Stimulated activated memory B cell treated with anti-CD40 and anti-IgM and Interleukin-4, amounts not matched to agents 10 μg/mL and 1 μg/mL and 100 μg/mL, for 72 hours (primary cell): ENCODE measurements around the gene AHNAK.

Experiments used
- ATAC-seq: fragments of 150-1000 bp; cut with Tn5 transposase; 2 replicates; pipeline ENCODE4 v1.10.0; 2021
- H3K27ac Mint-ChIP-seq: one replicate; pipeline ENCODE4 v1.8.0; 2022; ENCODE audit warnings: mild to moderate bottlenecking, mixed read lengths
- H3K27me3 Mint-ChIP-seq: one replicate; pipeline ENCODE4 v1.8.0; 2022; ENCODE audit warnings: mixed read lengths
- H3K36me3 Mint-ChIP-seq: one replicate; pipeline ENCODE4 v1.8.0; 2022; ENCODE audit warnings: mixed read lengths
- H3K4me1 Mint-ChIP-seq: one replicate; pipeline ENCODE4 v1.8.0; 2022; ENCODE audit warnings: mixed read lengths
- H3K4me3 Mint-ChIP-seq: one replicate; pipeline ENCODE4 v1.8.0; 2022; ENCODE audit warnings: mild to moderate bottlenecking, moderate library complexity, mixed read lengths
- H3K9me3 Mint-ChIP-seq: one replicate; pipeline ENCODE4 v1.8.0; 2022; ENCODE audit warnings: mixed read lengths

AHNAK gene

GRCh38 chr11:62418136-62418535 lies 128.5 kb downstream of the AHNAK start:
- no peak overlapping the region for H3K27ac Mint-ChIP-seq
- ATAC-seq = no peak
- peaks cover 9% of the 10 kb centered on the region for H3K27me3 Mint-ChIP-seq
- no peaks in the 10 kb centered on the region for H3K36me3 Mint-ChIP-seq
- no peaks in the 10 kb centered on the region for H3K9me3 Mint-ChIP-seq
- no peaks in the 10 kb centered on the region for H3K4me1 Mint-ChIP-seq
- H3K4me3 Mint-ChIP-seq = no peak overlapping the region

DNA sequence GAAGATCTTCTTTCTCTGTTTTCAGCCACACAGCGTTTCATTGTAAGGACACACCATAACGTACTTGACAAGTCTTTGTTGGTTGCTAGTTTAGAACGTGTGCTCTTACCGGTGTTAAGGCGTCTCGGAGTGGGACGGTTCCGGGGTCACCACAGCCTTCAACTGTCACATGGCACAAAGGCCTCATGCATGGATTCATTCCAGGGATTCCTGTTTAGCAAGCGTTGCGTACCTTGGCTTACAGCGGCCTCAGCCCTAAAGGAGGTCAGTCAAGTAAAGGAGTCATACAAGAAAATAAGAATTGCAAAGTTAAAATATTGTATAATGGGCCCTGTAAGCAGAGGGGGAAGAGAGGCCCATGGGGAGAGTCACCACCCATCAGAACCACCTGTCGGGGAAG lies 130.0 kb downstream of the AHNAK start:
- Mint-ChIP-seq H3K27me3 (peaks cover 9% of the 10 kb centered on the region), H3K9me3 (no peaks in the 10 kb centered on the region), H3K27ac (no peak overlapping the region), H3K36me3 (no peaks in the 10 kb centered on the region), H3K4me1 (no peaks in the 10 kb centered on the region), H3K4me3 (no peak overlapping the region)
- ATAC-seq = no peak

DNA sequence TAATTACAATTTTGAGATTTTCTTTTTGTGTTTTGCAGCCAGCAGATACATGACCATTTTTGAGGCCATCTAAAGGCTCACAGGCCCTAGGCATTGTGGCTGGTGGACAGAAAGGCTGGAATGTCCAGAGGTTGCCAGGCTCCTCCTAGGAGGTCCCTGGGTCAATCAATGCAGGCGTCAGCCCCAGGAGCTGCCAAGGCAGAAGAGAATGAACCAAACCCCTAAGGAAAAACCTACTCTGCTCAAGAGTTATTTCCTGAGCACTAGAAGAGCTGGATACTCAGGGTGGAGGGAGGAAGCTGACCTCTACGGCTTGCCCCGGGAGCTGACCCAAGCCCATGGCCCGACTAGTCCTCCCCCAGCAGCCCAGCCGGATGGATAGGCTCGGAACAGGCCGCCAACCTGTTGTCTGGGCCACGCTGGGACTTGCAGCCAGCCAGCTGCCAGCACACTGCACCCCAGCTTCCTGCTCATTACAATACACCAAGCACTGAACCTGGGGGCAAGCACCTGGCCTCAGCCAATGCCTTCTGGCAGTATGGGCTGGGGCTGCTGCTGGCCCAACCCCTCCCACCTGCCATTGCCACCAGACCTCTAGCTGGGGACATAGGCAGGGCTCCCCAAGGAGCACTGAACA lies 133.4 kb downstream of the AHNAK start:
- ATAC-seq = no peak
- H3K27me3 Mint-ChIP-seq = peaks cover 18% of the 10 kb centered on the region
- H3K36me3 Mint-ChIP-seq = no peaks in the 10 kb centered on the region
- no peaks in the 10 kb centered on the region for H3K9me3 Mint-ChIP-seq
- no peaks in the 10 kb centered on the region for H3K4me1 Mint-ChIP-seq
- H3K27ac Mint-ChIP-seq = no peak overlapping the region
- no peak overlapping the region for H3K4me3 Mint-ChIP-seq

- Mint-ChIP-seq H3K36me3 (no peaks in the 10 kb centered on the region), H3K27me3 (peaks cover 18% of the 10 kb centered on the region), H3K4me3 (no peak overlapping the region), H3K4me1 (no peaks in the 10 kb centered on the region), H3K27ac (no peak overlapping the region), H3K9me3 (no peaks in the 10 kb centered on the region)
- ATAC-seq = no peak
Observed at GRCh38 chr11:62411524-62411923, 135.1 kb downstream of the AHNAK start.

DNA sequence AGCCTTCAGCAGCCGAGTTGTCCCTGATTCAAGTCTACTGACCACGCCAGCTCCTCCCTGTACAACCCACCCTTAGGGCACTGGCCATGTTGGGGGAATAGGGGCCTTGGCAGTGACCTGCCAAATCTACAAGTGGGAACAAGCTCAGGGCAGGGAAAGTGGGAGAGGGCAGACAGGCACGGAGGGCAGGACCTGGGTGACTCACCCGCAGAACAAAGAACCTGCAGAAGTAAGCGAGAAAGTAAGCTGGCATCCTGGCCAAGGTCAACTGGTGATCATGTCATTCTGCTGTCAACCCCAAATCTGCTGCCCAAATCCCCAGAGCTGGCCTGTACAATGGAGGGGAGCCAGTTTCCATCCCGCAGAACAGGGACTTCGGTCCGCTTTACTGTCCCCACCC lies 135.6 kb downstream of the AHNAK start:
- Mint-ChIP-seq H3K4me3 (no peak overlapping the region), H3K4me1 (no peaks in the 10 kb centered on the region), H3K36me3 (no peaks in the 10 kb centered on the region), H3K9me3 (no peaks in the 10 kb centered on the region), H3K27ac (no peak overlapping the region), H3K27me3 (peaks cover 18% of the 10 kb centered on the region)
- no peak for ATAC-seq

GRCh38 chr11:62409831-62410230 lies 136.8 kb downstream of the AHNAK start:
- no peaks in the 10 kb centered on the region for H3K36me3 Mint-ChIP-seq
- H3K9me3 Mint-ChIP-seq = no peaks in the 10 kb centered on the region
- H3K27ac Mint-ChIP-seq = no peak overlapping the region
- no peak for ATAC-seq
- no peak overlapping the region for H3K4me3 Mint-ChIP-seq
- H3K4me1 Mint-ChIP-seq = no peaks in the 10 kb centered on the region
- H3K27me3 Mint-ChIP-seq = peaks cover 9% of the 10 kb centered on the region

DNA sequence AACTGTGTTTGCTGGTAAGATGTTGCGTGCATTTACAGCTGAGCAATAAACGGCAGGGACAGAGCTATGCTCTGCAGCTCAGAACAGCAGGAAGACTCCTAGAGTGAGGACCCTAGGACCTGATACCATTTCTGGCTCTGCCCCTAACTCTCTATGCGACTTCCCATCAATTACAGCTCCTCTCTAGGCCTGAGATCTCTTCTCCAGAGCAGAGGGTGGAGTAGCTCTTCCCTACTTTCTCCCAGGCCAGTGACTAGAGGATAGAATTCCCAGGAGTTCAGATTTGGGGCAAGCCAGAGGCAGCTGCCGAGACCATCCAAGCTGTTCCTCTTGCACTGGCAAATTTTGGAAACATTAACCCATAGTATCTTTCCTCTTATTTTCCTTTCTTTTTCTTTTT lies 140.6 kb downstream of the AHNAK start:
- Mint-ChIP-seq H3K4me3 (no peak overlapping the region), H3K27me3 (peaks cover 20% of the 10 kb centered on the region), H3K27ac (no peak overlapping the region), H3K36me3 (no peaks in the 10 kb centered on the region), H3K4me1 (peaks cover 10% of the 10 kb centered on the region), H3K9me3 (no peaks in the 10 kb centered on the region)
- ATAC-seq = no peak

GRCh38 chr11:62404901-62405300 lies 141.7 kb downstream of the AHNAK start:
- H3K27ac Mint-ChIP-seq = no peak overlapping the region

GRCh38 chr11:62404435-62404834 lies 142.2 kb downstream of the AHNAK start:
- no peak for ATAC-seq
- Mint-ChIP-seq H3K27ac (no peak overlapping the region), H3K4me3 (no peak overlapping the region), H3K9me3 (no peaks in the 10 kb centered on the region), H3K27me3 (peaks cover 23% of the 10 kb centered on the region), H3K4me1 (peaks cover 10% of the 10 kb centered on the region), H3K36me3 (no peaks in the 10 kb centered on the region)

More at GRCh38 chr11:62404901-62405300, 141.7 kb downstream of the AHNAK start:
- Mint-ChIP-seq H3K27me3 (peaks cover 23% of the 10 kb centered on the region), H3K4me1 (peaks cover 10% of the 10 kb centered on the region), H3K36me3 (no peaks in the 10 kb centered on the region), H3K9me3 (no peaks in the 10 kb centered on the region), H3K4me3 (no peak overlapping the region)
- no peak for ATAC-seq

- peak overlapping the region; percentile 36 for H3K27ac Mint-ChIP-seq
- peaks cover 10% of the 10 kb centered on the region for H3K4me1 Mint-ChIP-seq
- no peaks in the 10 kb centered on the region for H3K9me3 Mint-ChIP-seq
- H3K27me3 Mint-ChIP-seq = peaks cover 33% of the 10 kb centered on the region
- H3K4me3 Mint-ChIP-seq = no peak overlapping the region
- no peaks in the 10 kb centered on the region for H3K36me3 Mint-ChIP-seq
- no peak for ATAC-seq
Observed at GRCh38 chr11:62402960-62403730, 143.5 kb downstream of the AHNAK start.

DNA sequence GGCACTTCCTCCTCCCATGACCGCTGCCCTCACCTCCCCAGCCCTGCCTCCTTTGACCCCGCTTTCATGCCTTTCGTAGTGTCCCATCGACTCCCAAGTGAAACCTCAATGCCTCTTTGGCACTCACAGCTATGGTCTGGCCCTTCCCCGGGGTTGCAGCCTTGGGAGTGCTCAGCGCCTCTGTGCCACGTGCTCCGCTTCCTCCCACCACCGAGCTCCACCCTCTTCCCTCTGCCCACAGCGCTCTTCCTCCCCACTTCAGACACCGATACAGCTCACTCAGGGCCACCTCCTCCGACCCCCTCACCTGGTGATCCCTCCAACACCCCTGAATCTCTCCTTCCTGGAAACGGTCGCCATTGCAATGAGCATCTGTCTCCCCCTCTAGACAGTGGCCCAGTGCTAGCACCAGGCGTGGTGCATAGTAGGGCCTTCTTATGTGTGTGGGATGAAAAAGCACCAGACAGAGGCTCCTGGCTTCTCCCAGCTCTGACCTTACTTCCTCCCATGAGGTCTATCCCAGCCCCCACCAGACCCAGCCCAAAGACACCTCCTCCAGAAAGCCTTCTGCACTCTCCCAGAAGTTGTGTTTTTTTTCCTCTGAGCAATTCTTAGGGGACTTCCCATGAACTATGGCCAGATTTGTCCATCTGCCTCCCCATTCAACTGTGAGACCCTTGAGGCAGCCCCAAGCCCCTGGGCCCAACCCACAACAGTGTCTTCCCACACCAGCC lies 144.2 kb downstream of the AHNAK start:
- H3K9me3 Mint-ChIP-seq = no peaks in the 10 kb centered on the region
- peaks cover 10% of the 10 kb centered on the region for H3K4me1 Mint-ChIP-seq
- no peak for ATAC-seq

DNA sequence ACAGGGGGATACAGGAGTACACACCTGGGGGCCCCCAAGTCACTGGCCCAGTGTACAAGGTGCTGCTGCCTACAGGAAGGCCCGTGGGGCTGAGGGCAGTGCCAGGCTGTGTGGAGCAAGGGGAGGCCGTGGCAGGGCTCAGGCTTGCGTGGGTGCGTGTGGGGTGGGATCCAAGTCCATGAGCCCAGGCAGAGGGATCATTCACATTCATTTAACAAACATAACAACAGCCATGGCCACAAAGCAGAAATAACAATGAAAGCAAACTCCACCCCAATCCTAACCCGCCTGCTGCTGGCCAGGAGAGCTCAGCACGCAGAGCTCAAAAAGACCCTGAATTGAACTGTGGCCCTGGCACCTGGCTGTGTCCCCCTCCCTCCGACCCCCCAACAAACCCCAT lies 144.8 kb downstream of the AHNAK start:
- H3K4me3 Mint-ChIP-seq = no peak overlapping the region

More for the DNA sequence above, 144.2 kb downstream of the AHNAK start:
- Mint-ChIP-seq H3K27ac (peak overlapping the region; percentile 36), H3K4me3 (no peak overlapping the region), H3K27me3 (peaks cover 36% of the 10 kb centered on the region), H3K36me3 (no peaks in the 10 kb centered on the region)

GRCh38 chr11:62401356-62401755 lies 145.2 kb downstream of the AHNAK start:
- ATAC-seq = no peak
- H3K36me3 Mint-ChIP-seq = no peaks in the 10 kb centered on the region
- no peaks in the 10 kb centered on the region for H3K9me3 Mint-ChIP-seq
- peaks cover 36% of the 10 kb centered on the region for H3K27me3 Mint-ChIP-seq
- H3K4me3 Mint-ChIP-seq = no peak overlapping the region
- no peak overlapping the region for H3K27ac Mint-ChIP-seq
- H3K4me1 Mint-ChIP-seq = peaks cover 10% of the 10 kb centered on the region

More for the DNA sequence above, 144.8 kb downstream of the AHNAK start:
- H3K9me3 Mint-ChIP-seq = no peaks in the 10 kb centered on the region
- H3K27ac Mint-ChIP-seq = peak overlapping the region; percentile 36
- H3K27me3 Mint-ChIP-seq = peaks cover 36% of the 10 kb centered on the region
- no peak for ATAC-seq
- H3K36me3 Mint-ChIP-seq = no peaks in the 10 kb centered on the region
- peaks cover 10% of the 10 kb centered on the region for H3K4me1 Mint-ChIP-seq

DNA sequence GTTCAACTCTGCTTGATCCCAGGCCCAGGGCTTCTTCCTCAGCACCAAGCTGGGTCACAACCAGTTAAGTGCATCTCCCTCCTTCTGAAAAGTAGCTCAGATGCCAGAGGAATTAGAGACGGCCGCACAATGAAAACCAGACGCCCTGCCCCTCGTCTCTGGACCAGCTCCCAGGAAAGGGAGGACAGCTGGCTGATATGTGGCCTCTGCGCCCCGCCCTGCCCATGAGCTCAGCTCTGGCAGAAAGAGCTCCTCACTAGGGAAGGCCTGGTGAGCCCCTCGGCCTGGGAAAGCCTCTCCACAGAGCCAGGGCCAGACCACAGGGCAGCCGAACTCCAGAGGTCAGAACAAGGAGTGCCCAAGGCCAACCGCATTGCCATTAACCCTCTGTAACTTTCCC lies 145.8 kb downstream of the AHNAK start:
- no peak overlapping the region for H3K4me3 Mint-ChIP-seq
- peaks cover 10% of the 10 kb centered on the region for H3K4me1 Mint-ChIP-seq
- H3K9me3 Mint-ChIP-seq = no peaks in the 10 kb centered on the region
- no peaks in the 10 kb centered on the region for H3K36me3 Mint-ChIP-seq
- H3K27me3 Mint-ChIP-seq = peaks cover 36% of the 10 kb centered on the region
- ATAC-seq = no peak
- no peak overlapping the region for H3K27ac Mint-ChIP-seq

- Mint-ChIP-seq H3K27me3 (peaks cover 36% of the 10 kb centered on the region), H3K36me3 (no peaks in the 10 kb centered on the region), H3K4me3 (no peak overlapping the region)
Observed at GRCh38 chr11:62400281-62400680, 146.3 kb downstream of the AHNAK start.

More at GRCh38 chr11:62400281-62400680, 146.3 kb downstream of the AHNAK start:
- H3K27ac Mint-ChIP-seq = no peak overlapping the region
- no peaks in the 10 kb centered on the region for H3K9me3 Mint-ChIP-seq
- no peak for ATAC-seq
- peaks cover 10% of the 10 kb centered on the region for H3K4me1 Mint-ChIP-seq
